ELF-1 (cell line): ENCODE measurements around the gene FRMD6.
"Not testable (repeated sequence)": the region's sequence is repeated elsewhere in the genome, so short reads cannot be mapped to it uniquely, and the experiment has no call there.

Experiments
- DNase-seq: peaks from one replicate; pipeline ENCODE4 v3.0.0-alpha.2; 2016; ENCODE audit warnings: low read depth, low spot score

Gene FRMD6

DNA sequence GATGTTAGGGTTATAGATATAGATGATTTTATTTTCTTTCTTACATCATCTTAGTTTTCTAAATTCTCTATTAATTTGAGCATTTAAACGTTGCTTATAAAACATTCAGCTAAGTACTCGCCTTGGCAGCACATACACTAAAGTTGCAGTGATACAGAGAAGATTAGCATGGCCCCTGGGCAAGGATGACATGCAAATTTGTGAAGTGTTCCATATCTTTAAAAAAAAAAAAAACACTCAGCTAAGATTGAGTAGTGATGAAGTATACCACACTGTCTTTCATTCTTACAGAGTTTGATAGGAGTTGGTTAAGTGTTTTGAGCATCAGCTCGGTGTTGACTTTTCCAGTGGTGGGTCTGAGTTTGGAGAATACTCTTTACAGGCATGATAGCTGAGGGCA, 72.3 kb downstream of the FRMD6 start:
- DNase-seq, result no peak

GRCh38 chr14:51724650-51725049, 72.9 kb downstream of the FRMD6 start:
- DNase-seq, result no peak

GRCh38 chr14:51725061-51725460, 73.4 kb downstream of the FRMD6 start:
- DNase-seq, result no peak

GRCh38 chr14:51726166-51726899, 74.6 kb downstream of the FRMD6 start:
- DNase-seq, result no peak

DNA sequence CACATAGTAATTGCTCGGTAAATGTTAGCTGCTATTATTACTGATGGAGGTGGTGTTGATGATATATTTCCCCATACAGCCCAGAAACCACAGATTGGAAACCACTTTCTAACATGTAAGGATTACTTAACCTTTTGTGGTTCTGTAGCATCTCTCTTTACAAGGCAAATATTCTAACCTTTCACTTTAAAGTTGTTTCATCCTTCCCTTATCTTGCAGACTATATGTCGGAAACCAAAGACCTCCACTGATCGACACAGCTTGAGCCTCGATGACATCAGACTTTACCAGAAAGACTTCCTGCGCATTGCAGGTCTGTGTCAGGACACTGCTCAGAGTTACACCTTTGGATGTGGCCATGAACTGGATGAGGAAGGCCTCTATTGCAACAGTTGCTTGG, 75.8 kb downstream of the FRMD6 start:
- no peak for DNase-seq

DNA sequence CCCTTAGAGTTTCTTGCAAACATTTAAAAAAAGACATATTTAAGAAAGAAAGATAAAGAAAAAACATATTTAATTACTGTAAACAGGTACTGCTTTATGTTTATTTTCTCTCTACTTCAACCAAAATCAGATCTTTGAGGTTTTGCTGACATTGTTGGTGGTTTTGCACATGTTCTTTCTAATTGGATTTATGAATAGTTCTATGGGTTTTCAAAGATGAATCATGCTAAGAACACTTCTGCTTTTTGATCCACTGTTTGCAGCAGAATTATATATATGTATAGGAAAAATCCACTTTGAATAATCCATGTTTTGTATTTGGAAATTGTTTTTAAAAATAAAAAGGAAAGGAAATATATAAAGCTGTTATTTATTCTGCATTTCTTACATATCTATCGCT, 78.4 kb downstream of the FRMD6 start:
- no peak for DNase-seq

- no peak for DNase-seq
Observed at GRCh38 chr14:51730684-51731083, 79.0 kb downstream of the FRMD6 start.

GRCh38 chr14:51732494-51733112, 80.9 kb downstream of the FRMD6 start:
- DNase-seq, result no peak

DNA sequence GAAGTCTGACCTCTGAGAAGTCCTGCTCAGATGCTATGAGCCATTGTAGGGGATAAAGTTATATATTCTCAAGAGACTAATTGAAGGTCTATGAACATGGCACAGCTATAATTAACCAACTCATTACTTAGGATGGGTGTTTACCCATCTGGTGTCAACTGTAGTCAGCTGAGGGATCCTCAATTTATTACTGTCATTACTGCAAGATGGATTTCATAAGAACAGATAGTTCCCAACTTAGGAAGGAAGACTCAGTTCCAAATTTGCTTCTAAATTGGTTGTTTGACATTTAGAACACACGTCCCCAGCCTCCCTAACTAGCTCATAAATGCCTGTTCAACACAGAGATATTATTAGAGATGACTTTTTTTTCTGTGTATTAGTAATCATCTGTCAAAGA, 81.4 kb downstream of the FRMD6 start:
- DNase-seq, result no peak

DNA sequence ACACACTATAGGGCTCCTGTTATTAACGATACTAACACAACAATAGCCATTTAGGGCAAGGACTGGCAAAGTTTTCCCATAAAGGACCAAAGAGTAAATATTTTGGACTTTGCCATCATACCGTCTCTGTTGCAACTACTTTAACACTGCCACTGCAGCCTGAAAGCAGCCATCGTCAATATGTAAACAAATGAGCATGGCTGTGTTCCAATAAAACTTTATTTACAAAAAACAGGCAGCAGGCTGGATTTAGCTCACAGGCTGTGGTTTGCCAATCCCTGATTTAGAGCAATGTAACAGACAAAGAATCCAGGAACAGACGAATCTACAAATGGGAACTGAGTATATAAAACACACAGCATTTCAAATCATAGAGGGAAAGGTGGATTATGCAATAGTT, 84.1 kb downstream of the FRMD6 start:
- DNase-seq, result no peak

DNA sequence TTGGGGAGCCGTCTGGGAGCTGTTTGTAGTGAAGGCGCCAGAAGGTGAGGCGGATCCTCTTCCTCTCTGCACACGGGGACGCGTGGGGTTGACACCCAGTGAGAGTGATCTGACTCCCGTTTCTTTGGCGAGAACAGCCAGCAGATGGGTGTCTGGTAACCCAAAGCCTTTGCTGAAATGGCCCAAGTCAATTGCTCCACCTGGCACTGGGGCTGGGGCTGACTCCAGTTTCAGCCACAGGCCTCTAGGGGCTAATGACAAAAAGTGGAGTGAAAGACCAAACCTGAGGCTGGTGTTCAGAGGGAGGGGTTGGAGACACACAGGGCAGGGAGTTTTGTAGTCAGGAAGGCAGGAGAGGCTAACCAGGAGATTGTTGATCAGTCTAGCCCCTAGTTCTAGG, 87.0 kb downstream of the FRMD6 start:
- DNase-seq, result peak; percentile 56

- DNase-seq, result no peak
Observed at GRCh38 chr14:51743588-51744000, 91.9 kb downstream of the FRMD6 start.

GRCh38 chr14:51744372-51745130, 92.8 kb downstream of the FRMD6 start:
- no peak for DNase-seq

DNA sequence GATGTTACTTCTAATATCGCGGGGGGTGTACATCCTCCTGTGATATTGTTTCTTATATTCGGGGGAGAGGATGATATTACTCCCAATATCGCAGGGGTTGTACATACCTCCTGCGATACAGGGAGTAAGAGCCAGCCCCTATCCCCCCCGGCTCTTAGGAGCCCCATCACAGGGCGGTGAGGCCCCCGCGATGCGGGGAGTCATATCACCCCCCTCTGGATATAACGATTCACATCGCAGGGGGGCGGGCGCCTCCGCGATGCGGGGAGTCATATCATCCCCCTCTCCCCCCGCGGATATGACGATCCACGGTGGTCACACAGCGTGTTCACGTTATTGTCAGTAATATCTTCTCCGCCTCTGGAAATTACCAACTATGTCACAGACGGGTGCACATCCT, 95.1 kb downstream of the FRMD6 start:
- not testable (repeated sequence) for DNase-seq

GRCh38 chr14:51750542-51750941, 98.8 kb downstream of the FRMD6 start:
- DNase-seq, result peak; percentile 45

DNA sequence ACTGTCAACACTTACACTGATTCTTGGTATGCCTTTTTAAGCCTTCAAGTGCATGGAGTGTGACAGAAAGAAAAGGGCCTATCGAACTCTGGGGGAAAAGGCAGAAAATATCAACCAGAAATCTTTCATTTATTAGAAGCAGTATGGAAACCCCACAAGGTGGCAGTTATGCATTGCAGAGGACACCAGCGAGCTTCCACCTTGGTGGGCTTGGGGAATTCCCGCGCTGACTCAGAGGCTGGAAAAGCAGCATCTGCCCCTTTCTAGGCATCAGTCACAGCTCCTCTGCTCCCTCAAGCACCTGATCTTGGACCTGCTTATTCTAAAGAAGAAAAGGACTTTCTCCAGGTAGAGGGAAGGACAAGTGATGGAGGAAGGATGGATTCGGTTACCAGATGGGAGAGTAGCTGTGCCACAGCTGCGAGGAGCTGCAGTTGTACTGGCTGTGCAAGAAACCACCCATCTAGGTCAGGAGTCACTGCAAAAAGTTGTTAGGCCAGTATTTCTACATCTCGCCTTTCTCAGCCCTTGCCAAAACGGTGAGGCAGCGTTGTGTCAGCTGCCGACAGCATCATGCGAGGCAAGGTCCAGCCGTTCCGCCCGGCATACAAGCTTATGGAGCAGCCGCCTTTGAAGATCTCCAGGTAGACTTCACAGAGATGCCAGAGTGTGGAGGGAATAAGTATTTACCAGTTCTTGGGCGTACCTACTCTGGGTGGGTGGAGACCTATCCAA, 100.1 kb downstream of the FRMD6 start:
- DNase-seq, result peak; percentile 58

GRCh38 chr14:51757756-51758155, 106.0 kb downstream of the FRMD6 start:
- not testable (repeated sequence) for DNase-seq

DNA sequence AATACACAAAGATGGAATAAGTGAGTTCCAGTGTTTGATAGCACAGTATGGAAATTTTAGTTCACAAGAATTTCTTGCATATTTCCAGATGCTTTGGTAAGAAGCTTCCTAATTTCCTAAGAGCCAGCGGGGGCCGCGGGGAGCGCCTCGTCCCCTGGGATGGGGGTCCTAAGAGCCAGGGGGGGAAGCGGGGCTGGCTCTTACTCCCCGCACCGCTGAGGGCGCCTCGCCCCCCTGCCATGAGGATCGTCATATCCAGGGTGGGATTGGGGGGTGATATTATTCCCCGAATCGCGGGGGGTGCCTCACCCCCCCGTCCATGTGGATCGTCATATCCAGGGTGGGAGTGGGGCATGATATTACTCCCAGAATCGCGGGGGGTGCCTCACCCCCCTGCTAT, 108.2 kb downstream of the FRMD6 start:
- DNase-seq, result no peak

DNA sequence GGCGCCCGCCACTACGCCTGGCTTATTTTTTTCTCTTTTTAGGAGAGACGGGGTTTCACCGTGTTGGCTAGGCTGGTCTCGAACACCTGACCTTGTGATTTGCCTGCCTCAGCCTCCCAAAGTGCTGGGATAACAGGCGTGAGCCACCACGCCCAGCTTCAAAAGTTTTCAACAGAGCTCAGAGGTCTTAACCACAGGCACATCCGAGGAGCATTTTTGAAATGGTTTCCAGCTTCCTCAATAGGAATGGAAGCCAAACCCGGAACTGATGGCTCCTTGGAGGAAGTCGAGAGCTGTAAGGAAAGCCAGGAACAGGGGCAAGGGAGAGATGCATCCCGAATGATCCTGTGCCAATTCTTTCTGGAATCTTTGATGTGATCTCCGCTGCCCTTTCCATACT, 114.0 kb downstream of the FRMD6 start:
- DNase-seq, result not testable (repeated sequence)

DNA sequence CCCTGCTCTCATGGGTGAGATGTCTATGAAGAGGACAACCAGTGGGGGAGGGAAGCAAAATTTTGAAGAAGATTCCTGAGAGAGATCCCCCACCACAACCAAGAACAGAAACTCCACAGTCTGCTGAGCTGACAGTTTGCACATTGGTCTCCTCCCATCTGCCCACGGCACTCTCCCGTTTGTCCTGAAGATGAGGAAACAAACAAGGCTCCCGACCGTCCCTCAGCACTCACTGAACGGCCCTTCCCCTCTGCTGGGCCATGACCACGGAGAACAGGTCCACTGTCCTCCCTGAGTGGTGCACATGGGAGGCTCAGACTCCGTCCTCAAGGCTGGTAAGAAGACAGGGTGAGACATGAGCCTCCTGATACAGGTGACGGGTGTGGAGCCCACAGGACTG, 114.9 kb downstream of the FRMD6 start:
- DNase-seq, result not testable (repeated sequence)

- DNase-seq, result not testable (repeated sequence)
Observed at GRCh38 chr14:51769261-51769660, 117.6 kb downstream of the FRMD6 start.

DNA sequence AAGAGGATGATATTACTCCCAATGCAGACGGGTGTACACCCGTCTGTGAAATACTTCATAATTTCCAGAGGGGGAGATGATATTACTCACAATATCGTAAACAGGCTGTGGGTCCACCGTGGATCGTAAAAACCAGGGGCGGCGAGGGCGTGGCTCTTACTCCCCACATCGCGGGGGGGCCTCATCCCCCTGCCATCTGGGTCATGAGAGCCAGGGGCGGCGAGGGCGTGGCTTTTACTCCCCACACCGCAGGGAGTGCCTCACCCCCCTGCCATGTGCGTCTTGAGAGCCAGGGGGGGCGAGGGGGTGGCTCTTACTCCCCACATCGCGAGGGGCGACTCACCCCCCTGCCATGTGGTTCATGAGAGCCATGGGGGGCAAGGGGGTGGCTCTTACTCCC, 122.5 kb downstream of the FRMD6 start:
- DNase-seq, result no peak
